GM15510 (cell line): ENCODE data around the gene PTCHD4.

Source experiments
- POLR2A ChIP-seq: IDR thresholded peaks from 3 replicates; pipeline ENCODE4 v1.6.1; 2011; ENCODE audit warnings: borderline replicate concordance; ENCODE audit not compliant: insufficient read length; ENCODE audit errors: extremely low read depth

Gene PTCHD4

GRCh38 chr6:48111143-48111506 is at the start of gene PTCHD4:
Gene PTCHD4, minus strand, starts transcription at chr6:48111197. Its CDS starts 42,240 bp downstream, at chr6:48068957.
- no peak for TF ChIP-seq POLR2A

- TF ChIP-seq POLR2A = no peak
Measured at GRCh38 chr6:48151142-48151541, 40.1 kb upstream of the PTCHD4 start.

- no peak for TF ChIP-seq POLR2A
Measured at GRCh38 chr6:48150701-48151100, 39.7 kb upstream of the PTCHD4 start.

- no peak for TF ChIP-seq POLR2A
Measured at GRCh38 chr6:48147051-48147450, 36.1 kb upstream of the PTCHD4 start.

- TF ChIP-seq POLR2A = no peak
Measured at GRCh38 chr6:48144021-48144420, 33.0 kb upstream of the PTCHD4 start.

- no peak for TF ChIP-seq POLR2A
Measured at GRCh38 chr6:48141975-48142374, 31.0 kb upstream of the PTCHD4 start.

GRCh38 chr6:48139818-48140614 is 29.0 kb upstream of the PTCHD4 start:
- TF ChIP-seq POLR2A = no peak

- no peak for TF ChIP-seq POLR2A
Measured at GRCh38 chr6:48136856-48137255, 25.9 kb upstream of the PTCHD4 start.

GRCh38 chr6:48135323-48136084 is 24.5 kb upstream of the PTCHD4 start:
- no peak for TF ChIP-seq POLR2A

- no peak for TF ChIP-seq POLR2A
Measured at GRCh38 chr6:48134246-48134645, 23.2 kb upstream of the PTCHD4 start.

- TF ChIP-seq POLR2A = no peak
Measured at GRCh38 chr6:48123601-48124000, 12.6 kb upstream of the PTCHD4 start.

GRCh38 chr6:48116699-48117645 is 6.0 kb upstream of the PTCHD4 start:
- TF ChIP-seq POLR2A = no peak

GRCh38 chr6:48113130-48113529 is 2.1 kb upstream of the PTCHD4 start:
- no peak for TF ChIP-seq POLR2A

GRCh38 chr6:48111575-48111974 is 578 bp upstream of the PTCHD4 start:
- no peak for TF ChIP-seq POLR2A

- no peak for TF ChIP-seq POLR2A
Measured at GRCh38 chr6:48110436-48111142, 408 bp downstream of the PTCHD4 start.

- TF ChIP-seq POLR2A = no peak
Measured at GRCh38 chr6:48109944-48110343, 1.1 kb downstream of the PTCHD4 start.
